Activated CD8-positive, alpha-beta memory T cell treated with anti-CD3 and anti-CD28 coated beads for 36 hours (primary cell): Measurements from ENCODE around the gene SARS2. TPM values are rescaled to one million over a fixed set of nuclear protein-coding genes. Genes with fewer than 3 reads are reported as not detected.
"Not testable (repeated sequence)": the region's sequence is repeated elsewhere in the genome, so short reads cannot be mapped to it uniquely, and the experiment has no call there.

ENCODE experiments used
- CTCF ChIA-PET: fragments of 350-600 bp; sonication (Branson Sonifier 250); formaldehyde crosslinking; loops from one replicate; lab custom pipeline; 2021; ENCODE audit warnings: antibody characterized with exemption; lab: Charles Lee
- POLR2A ChIA-PET: fragments of 350-600 bp; sonication (Branson Sonifier 250); formaldehyde crosslinking; loops from one replicate; lab custom pipeline; 2021; ENCODE audit warnings: antibody characterized with exemption; lab: Charles Lee
- total RNA-seq, 2 experiments: library from RNA; stranded (reverse); gene quantifications; one replicate each; pipeline ENCODE4 v1.2.3, GENCODE V29; 2021

The SARS2 gene
- total RNA-seq, 2 experiments from 2014 or later, result 41.7 to 47.3 TPM

DNA sequence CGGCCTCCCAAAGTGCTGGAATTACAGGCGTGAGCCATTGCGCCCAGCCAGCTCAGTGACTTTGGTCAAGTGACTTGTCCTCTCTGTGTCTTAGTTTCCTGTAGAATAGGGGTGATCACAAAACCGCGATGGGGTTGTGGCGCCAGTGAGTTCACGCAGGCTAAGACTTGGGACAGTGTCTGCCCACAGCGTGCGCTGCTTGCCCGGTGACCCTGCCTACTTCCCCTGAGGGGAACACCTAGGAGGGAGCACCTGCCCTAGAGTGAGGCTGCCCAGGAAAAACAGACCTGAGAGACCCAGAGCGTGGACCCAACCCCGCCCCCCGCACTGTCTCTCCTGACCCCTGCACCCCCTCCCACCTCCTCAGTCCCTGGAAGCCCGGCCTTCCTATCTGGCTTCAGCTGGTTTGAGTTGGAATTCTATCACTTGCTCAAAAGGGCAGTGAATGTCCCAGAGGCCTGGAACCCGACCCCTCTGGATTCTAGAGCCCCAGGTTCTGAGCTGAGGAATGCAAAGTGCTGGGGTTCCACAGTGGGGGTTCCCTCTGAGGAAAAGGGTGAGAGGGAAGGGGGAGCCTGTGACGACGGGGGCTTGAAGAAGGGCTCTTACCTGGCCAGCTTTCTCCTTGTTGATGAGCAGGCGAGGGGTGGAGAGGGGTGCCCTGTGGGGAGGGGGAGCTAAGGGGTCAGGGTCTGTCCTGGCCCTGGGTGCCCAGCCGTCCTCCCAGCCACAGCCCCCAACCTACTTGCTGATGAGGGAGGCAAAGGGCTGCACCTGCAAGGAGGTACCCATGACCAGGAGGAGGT is 50.3 kb downstream of the SARS2 start:
- ChIA-PET POLR2A (interaction anchor here (0.6 kb wide), 1 partner anchor 50 kb away, joined by 3 read pairs; no protein-coding TSS in a partner anchor), CTCF (interaction anchor here (1.3 kb wide), 1 partner anchor 81 kb away, joined by 3 read pairs; no protein-coding TSS in a partner anchor)

DNA sequence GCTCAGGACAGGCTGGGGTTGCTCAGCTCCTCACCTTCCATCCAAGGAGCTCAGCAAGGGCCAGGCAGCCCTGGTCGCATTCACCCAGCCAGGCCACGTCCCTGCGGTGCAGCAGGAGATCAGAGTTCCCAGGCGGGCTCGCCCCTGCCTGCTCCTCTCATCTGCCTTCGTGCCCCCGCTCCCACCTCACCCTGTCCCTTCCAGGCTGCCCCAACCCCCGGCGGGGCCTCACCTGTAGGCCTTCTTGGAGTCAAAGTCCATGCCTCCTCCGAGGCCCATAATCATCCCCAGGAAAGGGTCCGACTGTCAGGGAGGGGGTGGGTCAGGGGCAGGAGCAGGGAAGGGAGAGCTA is 51.2 kb downstream of the SARS2 start:
- ChIA-PET POLR2A (interaction anchor here (0.6 to 2.2 kb wide), 2 partner anchors 10 to 50 kb away, joined by 3 to 7 read pairs; no protein-coding TSS in a partner anchor), CTCF (interaction anchor here (1.0 to 1.5 kb wide), 3 partner anchors 10 to 82 kb away, joined by 3 to 7 read pairs (median 3); no protein-coding TSS in a partner anchor)

DNA sequence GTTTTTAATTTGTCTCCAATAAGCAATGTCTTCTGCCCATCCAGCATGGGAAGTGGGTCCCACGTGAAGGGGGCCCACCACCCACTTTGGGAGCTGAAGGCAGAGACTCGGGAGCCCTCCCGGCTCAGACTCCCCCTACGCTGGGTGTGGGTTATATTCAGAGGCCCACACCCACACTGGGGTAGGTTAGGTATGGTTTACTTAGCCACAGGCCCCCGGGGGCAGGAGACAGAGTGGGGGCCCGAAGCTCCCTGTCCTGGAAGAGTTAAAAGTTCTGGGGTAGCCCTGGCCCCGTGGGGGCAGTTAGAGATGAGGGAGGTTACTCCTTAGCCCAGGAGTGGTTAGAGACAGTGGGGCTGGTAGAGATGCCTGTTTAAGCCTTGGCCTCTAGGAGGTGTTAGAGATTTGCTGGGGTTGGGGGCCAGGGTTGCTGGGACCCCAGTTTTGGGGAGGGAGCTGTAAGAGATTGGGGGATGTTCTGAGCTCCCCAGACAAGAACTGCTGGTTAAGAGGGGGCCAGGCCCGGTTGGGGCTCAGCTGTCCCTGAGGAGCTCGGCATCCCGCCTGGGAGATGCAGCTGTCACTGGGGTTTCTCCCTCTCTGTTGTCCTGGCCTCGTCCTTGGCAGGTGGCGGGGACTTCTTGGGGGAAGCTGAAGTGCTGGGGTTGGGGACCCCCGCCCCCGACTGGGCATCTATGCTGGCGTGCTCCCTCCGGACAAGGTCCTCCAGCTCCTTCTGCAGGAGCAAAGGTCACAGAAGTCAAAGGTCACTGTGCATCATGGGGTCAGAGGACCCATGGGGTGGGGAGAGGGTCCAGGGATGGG is 51.8 kb downstream of the SARS2 start:
- ChIA-PET CTCF (interaction anchor here (0.6 to 2.1 kb wide), 6 partner anchors 9 to 245 kb away, joined by 3 to 17 read pairs (median 6); no protein-coding TSS in a partner anchor), POLR2A (interaction anchor here (1.0 to 2.2 kb wide), 3 partner anchors 9 to 30 kb away, joined by 4 to 7 read pairs (median 7); no protein-coding TSS in a partner anchor)

DNA sequence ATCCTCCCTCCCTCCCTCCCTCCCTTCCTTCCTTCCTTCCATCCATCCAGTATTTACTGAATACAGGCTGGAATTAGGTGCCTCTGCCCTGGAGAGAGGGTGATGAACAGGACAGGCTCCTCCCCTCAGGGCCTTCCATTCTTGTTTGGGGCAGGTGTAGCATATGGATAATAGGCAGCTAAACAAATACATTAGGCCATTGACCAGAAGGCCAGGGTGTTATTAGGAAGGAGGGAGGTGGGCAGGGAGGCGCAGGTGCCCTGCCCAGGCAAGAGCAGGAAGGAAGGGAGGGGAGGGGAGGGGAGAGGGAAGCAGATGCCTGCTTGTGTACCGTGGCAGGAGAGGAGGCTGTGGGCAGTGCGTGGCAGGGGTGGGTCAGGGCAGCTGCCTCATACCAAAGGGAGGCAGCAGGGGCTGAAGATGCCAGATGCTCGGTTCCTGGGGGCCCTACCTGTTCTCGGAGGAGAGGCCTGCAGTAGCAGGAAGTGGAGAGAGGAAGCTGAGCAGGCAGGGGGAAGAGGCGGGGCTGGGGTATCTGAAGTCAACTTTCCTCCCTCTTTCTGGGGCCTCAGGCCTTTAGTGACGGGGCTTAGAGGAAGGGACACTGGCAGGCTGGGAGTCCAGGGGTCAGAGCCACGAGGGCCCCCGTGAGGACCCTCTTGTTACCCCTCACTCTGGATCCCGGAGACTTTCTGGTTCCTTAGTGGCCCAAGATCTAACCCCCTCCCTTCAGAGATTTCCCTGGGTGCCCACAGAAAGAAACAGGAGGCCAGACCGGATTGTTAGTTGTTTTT is 52.6 kb downstream of the SARS2 start, which contains the start of gene RINL:
Gene RINL (minus strand): TSS at position 495 of the 794 bp plus-strand sequence. CDS start 1,533 bp downstream, outside the sequence.
- ChIA-PET CTCF (interaction anchor here (0.6 to 2.1 kb wide), 6 partner anchors 8 to 244 kb away, joined by 4 to 17 read pairs (median 6); partner anchors contain the start of genes MRPS12 and SARS2), POLR2A (interaction anchor here (1.0 to 2.2 kb wide), 4 partner anchors 8 to 29 kb away, joined by 3 to 7 read pairs (median 6); no protein-coding TSS in a partner anchor)

DNA sequence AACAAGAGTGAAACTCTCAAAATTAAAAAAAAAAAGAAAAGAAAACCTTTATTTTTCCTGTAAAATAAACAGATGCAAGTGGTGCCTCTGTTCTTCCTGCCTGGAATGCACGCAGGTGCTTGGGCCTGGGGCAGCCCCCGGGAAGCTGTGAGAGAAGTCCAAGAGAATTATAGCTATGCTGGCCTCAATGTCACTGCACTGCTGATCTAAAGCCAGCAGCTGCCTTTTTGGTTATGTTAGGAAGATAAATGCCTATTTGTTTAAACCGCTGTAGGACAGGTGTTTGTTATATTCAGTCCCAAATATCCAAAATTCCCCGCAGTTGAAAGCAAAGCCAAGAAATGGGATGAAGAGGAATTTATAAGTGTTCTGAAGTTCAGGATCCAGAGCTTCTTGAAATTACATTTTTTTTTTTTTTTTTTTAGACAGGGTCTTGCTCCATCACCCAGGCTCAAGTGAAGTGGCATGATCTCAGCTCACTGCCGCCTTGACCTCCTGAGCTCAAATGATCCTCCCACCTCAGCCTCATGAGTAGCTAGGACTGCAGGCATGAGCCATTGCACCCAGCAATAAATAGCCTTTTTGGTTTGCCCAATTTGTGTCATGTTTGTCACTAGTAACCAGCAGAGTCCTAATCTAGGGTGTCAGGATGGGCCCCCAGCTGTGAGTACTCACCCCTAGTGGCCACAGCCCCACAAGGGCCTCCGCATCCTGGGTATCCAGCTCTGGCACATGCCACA is 54.7 kb downstream of the SARS2 start:
- CTCF ChIA-PET, result interaction anchor here (0.7 to 1.5 kb wide), 5 partner anchors 12 to 473 kb away, joined by 3 to 5 read pairs (median 4); partner anchors contain the start of gene FAM98C
- POLR2A ChIA-PET, result interaction anchor here (0.7 kb wide), 1 partner anchor 126 kb away, joined by 11 read pairs; no protein-coding TSS in a partner anchor

DNA sequence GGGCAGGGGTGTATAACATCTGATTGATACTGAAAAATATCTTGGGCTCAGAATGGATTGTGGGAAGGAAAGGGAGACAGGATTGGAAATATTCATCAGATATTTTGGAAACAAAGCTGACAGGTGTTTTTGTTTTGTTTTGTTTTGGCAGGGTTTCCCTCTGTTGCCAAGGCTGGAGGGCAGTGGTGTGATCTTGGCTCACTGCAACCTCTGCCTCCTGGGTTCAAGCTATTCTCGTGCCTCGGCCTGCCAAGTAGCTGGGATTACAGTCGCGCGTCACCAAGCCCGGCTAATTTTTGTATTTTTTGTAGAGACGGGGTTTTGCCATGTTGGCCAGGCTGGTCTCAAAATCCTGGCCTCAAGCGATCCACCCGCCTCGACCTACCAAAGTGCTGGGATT is 57.2 kb downstream of the SARS2 start:
- POLR2A ChIA-PET, CTCF ChIA-PET: not testable (repeated sequence)

DNA sequence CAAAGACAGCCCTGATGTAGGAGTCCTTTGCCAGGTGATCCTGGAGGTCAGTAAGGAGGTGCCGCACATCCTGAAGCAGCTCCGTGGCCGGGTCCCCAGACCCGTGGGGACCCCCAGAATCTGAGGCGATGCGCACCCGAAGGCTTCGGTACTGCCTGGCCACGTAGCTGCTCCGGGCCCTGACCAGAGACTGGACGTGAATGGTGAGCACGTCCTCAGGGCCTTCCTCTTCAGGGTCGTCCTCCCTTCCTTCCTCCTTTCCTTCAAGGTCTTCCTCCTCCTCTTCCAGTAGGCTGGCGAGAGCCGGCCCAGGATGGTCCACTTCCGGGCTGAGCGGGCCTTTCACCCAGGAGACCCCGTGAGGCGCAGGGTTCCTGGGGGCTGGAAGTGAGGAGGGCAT is 60.0 kb downstream of the SARS2 start:
- POLR2A ChIA-PET, result interaction anchor here (1.9 to 2.7 kb wide), 2 partner anchors 8 to 21 kb away, joined by 7 to 12 read pairs; partner anchors contain the start of genes HNRNPL and RINL
- CTCF ChIA-PET, result interaction anchor here (0.9 to 2.8 kb wide), 7 partner anchors 8 to 355 kb away, joined by 3 to 14 read pairs (median 6); partner anchors contain the start of gene RINL

DNA sequence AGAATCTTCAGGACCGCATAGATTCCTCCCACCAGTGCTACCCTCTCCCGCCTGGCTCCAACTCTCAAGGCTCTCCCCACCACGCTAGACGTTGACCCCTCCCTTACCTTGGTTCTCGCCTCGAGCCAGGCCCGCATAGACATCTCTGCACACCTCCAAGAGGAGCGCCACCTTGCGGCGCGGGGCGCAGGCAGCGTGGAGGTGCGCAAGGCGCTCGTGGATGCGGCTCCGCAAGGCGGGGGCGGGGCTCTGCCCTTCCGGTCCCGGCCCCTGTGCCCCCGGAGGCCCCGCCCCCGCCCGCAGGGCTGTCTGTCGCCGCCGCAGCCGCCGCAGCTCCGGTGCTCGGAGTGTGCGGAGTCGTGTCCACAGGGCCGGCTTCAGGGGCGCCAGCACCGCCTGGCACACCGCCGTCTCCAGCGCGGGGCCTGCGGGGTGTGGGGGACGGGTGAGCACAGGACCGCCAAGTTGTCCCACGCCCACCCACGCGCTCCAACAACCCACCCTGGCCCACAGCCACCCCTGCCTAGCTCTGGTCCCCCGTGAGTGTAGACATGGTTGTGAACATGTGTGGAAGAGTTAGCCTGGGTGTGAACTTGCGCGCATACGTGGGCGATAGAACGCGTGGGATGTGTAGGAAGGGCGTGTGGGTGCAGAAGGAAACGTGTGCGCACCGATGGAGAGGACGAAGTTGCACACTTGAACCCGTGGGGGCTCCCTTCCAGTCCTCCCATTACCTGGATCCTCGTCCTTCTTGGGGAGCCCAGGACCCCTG is 60.5 kb downstream of the SARS2 start:
- CTCF ChIA-PET, result interaction anchor here (0.7 to 2.8 kb wide), 10 partner anchors 9 to 137 kb away, joined by 3 to 14 read pairs (median 4); partner anchors contain the start of gene RINL
- POLR2A ChIA-PET, result interaction anchor here (1.3 to 2.7 kb wide), 3 partner anchors 8 to 21 kb away, joined by 7 to 16 read pairs (median 12); partner anchors contain the start of genes HNRNPL and RINL

DNA sequence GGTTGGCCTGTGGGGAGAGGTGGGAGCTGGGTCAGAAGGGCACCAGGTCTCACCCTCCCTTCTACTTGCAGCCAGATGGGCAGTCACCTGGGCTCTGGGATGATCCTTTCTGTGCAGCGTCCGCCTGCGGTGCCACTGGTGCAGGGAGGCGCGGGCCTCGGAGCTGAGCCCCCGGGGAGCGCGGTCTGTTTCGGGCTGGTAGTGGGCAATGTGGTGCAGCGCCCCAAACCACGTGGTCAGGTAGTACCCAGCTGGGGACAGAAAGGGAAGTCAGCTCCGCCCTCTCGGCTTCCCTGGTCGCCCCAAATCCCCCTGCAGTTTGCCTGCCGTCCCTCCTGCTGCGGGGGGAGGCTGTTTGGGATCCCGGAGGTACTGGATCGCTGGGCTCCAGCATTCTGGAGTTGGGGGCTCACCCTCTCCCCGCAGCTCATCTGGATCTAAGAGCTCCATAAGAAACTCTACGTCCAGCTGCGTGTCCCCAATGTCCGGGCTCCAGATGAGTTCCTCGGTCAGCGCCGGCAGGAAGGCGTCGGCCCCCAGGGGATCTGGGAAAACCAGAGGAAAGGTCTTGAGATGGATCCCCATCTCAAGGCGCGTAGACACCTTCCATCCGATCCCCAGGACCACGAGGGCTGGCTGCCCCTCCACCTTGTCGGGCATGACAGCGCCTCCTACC is 61.3 kb downstream of the SARS2 start:
- ChIA-PET CTCF (interaction anchor here (0.7 to 2.8 kb wide), 9 partner anchors 8 to 136 kb away, joined by 3 to 14 read pairs (median 4); partner anchors contain the start of gene RINL), POLR2A (interaction anchor here (0.8 to 2.7 kb wide), 5 partner anchors 9 to 222 kb away, joined by 3 to 16 read pairs (median 7); partner anchors contain the start of genes ACTN4, HNRNPL and RINL)

DNA sequence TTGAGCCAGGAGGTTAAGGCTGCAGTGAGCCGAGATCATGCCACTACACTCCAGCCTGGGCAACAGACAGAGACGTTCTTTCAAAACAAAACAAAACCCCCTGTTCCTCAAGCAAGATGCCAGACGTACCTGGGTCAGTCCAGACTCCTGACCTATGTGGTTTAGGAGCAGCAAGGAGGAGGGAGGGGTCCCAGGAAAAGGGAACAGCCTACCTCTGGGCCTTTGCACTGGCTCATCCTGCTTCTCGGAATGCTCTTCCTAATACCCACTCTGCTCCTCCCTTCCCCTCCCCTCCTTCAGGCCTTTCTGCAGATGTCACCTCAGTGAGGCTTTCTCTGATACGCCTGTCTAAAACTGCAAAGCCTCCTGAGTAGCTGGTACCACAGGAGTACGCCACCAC is 62.0 kb downstream of the SARS2 start:
- CTCF ChIA-PET, result interaction anchor here (0.7 to 2.8 kb wide), 7 partner anchors 8 to 64 kb away, joined by 3 to 14 read pairs (median 5); partner anchors contain the start of gene RINL
- POLR2A ChIA-PET, result interaction anchor here (0.8 to 2.7 kb wide), 5 partner anchors 10 to 221 kb away, joined by 3 to 16 read pairs (median 7); partner anchors contain the start of genes ACTN4, HNRNPL and RINL

DNA sequence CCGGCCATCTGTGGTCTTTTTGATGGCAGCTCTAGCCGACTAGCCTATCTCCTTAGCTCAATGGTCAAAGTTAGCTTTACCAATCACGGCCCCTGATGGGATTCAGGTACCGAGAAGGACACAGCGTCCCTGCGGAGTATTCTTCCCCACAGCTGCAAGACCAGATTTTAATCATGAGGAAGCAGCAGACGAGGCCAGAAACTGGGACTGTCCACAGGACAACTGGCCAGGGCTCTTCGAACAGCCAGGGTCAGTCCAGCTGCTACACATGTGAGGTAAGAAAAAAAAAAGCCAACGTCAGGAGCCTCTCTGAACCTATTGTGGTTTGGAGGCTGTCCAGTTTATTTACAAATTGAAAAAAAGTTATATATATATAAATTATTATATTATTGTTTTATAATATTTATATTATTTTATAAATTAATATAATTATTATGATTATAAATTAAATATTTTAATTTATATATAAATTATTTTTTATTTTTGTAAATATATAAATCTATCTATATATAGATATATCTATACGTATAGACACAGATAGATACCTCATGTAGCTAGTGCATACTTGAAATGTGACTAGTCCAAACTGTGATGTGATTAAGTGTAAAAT is 63.3 kb downstream of the SARS2 start:
- CTCF ChIA-PET, result interaction anchor here (1.0 to 2.3 kb wide), 3 partner anchors 10 to 36 kb away, joined by 3 to 9 read pairs (median 8); partner anchors contain the start of genes ECH1 and RINL
- POLR2A ChIA-PET, result interaction anchor here (1.1 kb wide), 1 partner anchor 15 kb away, joined by 5 read pairs; no protein-coding TSS in a partner anchor
